Measurements from ENCODE around the gene SNED1. TPM values are rescaled to one million over a fixed set of nuclear protein-coding genes. Genes with fewer than 3 reads are reported as not detected.

Gene SNED1
- total and polyA plus RNA-seq, 9 of the 15 experiments (the other 6 are each of a cell fraction or from before 2014, with no cell fraction given) = 0.03 to 0.07 (median 0.05) TPM; not detected in 5

DNA sequence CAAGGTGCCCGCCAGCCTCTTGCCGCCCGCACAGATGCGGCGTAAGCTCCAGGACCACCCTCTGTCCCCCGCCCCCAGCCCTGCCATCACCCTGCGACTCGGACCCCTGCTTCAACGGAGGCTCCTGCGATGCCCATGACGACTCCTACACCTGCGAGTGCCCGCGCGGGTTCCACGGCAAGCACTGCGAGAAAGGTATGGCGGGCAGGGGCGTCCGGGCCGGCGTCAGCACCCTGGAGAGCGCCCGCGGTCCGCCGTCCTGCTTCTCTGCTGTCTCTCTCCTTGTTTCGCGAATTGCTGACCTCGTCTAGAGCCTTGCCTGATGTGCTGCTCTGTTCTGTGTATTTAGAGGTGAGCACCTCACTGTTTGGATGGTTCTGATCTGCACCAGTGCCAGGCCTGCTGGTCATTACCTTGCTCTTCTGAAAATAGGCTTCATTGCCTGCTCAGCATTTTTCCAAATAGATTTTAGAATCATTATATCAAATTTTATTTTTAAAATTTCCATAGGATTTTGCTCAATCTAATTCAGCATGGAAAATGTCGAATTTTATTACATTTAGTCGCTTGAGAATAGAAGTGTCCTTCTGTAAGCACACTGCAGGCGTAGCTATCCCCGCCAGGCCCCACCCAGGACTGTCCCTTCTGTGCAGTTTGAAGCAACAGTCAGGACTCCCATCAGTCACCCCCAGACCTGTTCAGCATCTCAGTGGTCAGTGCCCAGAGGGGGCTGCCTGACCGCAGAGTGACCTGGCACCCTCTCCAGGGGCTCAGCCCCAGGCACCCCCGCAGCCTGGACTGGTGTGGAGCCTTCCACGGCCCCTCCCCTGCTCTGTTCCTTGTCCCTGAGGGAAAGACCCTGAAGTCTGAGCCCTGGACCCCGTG lies 51.6 kb downstream of the SNED1 start (continued):
- TF ChIP-seq, protein P1, sequence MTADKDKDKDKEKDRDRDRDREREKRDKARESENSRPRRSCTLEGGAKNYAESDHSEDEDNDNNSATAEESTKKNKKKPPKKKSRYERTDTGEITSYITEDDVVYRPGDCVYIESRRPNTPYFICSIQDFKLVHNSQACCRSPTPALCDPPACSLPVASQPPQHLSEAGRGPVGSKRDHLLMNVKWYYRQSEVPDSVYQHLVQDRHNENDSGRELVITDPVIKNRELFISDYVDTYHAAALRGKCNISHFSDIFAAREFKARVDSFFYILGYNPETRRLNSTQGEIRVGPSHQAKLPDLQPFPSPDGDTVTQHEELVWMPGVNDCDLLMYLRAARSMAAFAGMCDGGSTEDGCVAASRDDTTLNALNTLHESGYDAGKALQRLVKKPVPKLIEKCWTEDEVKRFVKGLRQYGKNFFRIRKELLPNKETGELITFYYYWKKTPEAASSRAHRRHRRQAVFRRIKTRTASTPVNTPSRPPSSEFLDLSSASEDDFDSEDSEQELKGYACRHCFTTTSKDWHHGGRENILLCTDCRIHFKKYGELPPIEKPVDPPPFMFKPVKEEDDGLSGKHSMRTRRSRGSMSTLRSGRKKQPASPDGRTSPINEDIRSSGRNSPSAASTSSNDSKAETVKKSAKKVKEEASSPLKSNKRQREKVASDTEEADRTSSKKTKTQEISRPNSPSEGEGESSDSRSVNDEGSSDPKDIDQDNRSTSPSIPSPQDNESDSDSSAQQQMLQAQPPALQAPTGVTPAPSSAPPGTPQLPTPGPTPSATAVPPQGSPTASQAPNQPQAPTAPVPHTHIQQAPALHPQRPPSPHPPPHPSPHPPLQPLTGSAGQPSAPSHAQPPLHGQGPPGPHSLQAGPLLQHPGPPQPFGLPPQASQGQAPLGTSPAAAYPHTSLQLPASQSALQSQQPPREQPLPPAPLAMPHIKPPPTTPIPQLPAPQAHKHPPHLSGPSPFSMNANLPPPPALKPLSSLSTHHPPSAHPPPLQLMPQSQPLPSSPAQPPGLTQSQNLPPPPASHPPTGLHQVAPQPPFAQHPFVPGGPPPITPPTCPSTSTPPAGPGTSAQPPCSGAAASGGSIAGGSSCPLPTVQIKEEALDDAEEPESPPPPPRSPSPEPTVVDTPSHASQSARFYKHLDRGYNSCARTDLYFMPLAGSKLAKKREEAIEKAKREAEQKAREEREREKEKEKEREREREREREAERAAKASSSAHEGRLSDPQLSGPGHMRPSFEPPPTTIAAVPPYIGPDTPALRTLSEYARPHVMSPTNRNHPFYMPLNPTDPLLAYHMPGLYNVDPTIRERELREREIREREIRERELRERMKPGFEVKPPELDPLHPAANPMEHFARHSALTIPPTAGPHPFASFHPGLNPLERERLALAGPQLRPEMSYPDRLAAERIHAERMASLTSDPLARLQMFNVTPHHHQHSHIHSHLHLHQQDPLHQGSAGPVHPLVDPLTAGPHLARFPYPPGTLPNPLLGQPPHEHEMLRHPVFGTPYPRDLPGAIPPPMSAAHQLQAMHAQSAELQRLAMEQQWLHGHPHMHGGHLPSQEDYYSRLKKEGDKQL (CRISPR knock-in tag; IDR thresholded peaks at IDR 0.05; ENCODE audit: borderline replicate concordance) = no peak
- TF ChIP-seq RCOR1 (IDR thresholded peaks at IDR 0.05; ENCODE audit: borderline replicate concordance in 1 of 2, low read depth in 2 of 2, low read length in 2 of 2) (no peak), ZNF3 (CRISPR knock-in tag; IDR thresholded peaks at IDR 0.05) (no peak), CCAR2 (IDR thresholded peaks at IDR 0.05; ENCODE audit: low read depth, low read length) (no peak), NFE2 (IDR thresholded peaks at IDR 0.05; ENCODE audit: low read depth) (no peak), LCOR (CRISPR knock-in tag; IDR thresholded peaks at IDR 0.05) (no peak), ZNF212 (CRISPR knock-in tag; IDR thresholded peaks at IDR 0.05) (no peak)
